HG03439 (cell line): ENCODE results near the gene UVSSA.
A peak's percentile ranks its signal among the peaks of the same experiment; 100 is the strongest.

Experiments
- ATAC-seq: cut with Tn5 transposase; IDR thresholded peaks from one replicate; pipeline ENCODE4 v1.9.1; 2021; ENCODE audit warnings: mild to moderate bottlenecking, moderate library complexity; ENCODE audit not compliant: unreplicated experiment

The UVSSA gene

DNA sequence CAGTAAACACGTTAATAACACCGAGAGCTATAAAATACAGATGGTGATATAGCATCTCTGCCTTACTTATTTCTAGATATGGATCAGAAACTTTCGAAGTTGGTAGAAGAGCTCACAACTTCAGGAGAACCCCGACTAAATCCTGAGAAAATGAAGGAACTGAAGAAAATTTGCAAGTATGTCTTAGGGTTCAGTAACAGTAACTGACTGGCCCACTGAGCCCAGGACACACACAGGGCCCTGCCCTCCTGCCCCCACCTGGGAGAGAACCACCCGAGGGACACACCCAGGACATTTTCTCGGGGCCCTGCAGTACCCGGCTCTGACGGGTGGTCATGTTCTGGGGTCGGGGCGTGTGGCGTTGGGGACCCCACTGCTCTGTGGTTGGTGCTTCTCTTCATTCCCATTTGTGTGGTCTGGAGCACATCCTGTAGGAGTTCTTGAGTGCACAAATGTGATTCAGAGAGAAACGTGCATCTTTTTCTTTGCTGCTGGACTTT is 1.1 kb downstream of the UVSSA start:
- ATAC-seq: no peak

DNA sequence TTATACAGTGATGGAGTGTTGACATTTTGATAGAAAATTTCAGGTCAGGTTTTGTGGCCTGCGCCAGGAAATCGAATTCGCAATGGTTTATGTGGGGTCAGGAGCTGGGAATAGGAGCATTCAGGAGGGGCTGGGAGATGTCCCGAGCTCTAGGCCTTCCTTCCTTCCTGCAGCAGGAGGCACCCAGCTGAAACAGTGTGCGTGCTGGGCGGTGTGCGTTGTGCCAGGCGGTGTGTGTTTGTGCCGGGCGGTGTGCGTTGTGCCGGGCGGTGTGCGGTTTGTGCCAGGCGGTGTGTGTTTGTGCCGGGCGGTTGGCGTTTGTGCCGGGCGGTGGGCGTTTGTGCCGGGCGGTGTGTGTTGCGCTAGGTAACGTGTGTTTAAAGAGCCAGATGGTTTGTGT is 1.7 kb downstream of the UVSSA start:
- ATAC-seq: no peak

DNA sequence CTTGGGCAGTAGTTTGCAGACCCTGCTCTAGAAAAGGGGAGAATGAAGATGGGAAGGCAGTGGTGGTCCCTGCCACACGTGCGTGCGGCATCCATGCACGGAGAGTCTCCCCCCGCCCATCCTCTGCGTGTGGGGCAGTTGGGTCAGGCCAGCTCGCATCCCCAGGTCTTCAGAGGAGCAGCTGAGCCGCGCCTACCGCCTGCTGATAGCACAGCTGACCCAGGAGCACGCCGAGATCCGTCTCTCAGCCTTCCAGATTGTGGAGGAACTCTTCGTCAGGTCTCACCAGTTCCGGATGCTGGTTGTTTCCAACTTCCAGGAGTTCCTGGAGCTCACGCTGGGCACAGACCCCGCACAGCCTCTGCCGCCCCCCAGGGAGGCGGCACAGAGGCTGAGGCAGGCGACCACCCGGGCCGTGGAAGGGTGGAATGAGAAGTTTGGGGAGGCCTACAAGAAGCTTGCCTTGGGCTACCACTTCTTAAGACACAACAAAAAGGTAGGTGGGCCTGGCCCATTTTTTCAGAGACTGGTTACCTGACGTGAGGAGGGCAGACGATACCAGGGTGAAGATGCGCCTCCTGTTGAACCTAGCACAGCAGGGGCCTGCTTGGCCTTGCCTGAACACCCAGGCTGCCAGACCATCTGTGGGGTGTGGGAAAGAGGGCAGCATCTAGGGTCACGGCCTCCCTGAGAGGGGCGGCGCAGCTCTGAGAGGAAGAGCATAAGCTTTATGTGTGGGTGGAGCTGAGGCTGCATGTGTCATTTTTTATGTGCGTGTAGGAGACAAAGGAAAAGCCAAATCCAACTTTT is 2.6 kb downstream of the UVSSA start:
- no peak for ATAC-seq

DNA sequence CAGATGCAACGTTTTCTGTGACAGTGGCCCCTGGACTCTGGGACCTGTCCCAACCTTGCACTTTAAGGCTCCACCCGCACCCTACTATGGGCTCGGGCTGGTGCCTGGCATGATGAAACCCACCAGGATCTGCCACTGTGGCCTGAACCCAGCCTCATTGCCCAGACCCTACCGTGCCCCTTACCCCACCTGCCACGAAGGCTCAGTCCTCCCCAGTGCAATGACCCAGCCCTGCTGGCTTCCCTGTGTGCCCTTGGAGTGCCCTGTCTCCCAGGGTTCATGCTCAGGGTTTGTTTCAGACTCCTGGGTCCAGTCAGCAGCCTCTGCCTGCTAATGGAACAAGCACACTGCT is 3.1 kb downstream of the UVSSA start:
- ATAC-seq: no peak

DNA sequence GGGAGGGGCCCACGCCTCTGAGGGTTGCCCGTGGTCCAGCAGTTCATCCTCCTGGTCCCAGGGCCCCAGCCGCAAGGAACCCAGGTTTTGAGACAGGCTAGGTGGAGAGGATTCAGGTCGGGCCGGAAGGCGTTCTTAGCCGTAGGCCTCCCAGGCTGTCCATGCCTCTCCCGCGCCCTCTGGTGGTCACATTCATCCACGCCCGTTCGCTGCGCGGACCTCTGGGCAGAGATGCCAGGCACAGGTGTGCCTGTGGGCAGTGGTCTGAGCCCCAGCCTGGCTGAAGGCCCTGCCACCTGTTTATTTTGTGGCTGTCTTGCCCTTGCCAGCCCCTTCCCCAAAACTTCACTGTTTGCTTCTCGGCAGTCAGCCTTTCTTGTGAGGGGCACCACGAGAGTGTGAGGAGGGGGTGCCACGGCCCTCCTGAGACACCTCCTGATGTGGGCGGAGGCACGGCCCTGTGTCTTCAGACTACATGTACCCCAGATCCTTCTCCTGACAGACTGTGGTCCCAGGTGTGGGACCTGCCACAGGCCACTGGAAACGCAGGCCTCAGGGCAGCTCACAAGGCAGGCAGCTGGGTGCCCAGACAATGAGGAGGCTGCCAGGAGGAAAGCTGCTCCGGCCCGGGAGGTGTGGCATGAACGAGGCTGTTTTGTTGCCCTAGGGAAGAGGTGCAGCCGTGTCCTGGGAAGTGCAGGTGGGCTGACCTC is 5.0 kb downstream of the UVSSA start:
- ATAC-seq: peak; percentile 25

DNA sequence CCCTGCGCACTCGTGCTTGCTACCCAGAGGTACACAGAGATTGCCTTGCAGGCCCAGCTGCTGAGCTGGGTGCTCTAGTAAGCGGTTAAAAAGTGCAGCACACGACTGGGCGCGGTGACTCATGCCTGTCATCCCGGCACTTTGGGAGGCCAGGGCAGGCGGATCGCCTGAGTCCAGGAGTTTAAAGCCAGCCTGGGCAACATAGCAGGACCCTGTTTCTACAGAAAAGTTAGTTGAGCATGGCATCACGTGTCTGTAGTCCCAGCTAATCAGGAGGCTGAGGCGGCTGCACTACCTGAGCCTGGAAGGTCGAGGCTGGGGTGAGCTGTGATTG is 5.5 kb downstream of the UVSSA start:
- ATAC-seq: no peak

DNA sequence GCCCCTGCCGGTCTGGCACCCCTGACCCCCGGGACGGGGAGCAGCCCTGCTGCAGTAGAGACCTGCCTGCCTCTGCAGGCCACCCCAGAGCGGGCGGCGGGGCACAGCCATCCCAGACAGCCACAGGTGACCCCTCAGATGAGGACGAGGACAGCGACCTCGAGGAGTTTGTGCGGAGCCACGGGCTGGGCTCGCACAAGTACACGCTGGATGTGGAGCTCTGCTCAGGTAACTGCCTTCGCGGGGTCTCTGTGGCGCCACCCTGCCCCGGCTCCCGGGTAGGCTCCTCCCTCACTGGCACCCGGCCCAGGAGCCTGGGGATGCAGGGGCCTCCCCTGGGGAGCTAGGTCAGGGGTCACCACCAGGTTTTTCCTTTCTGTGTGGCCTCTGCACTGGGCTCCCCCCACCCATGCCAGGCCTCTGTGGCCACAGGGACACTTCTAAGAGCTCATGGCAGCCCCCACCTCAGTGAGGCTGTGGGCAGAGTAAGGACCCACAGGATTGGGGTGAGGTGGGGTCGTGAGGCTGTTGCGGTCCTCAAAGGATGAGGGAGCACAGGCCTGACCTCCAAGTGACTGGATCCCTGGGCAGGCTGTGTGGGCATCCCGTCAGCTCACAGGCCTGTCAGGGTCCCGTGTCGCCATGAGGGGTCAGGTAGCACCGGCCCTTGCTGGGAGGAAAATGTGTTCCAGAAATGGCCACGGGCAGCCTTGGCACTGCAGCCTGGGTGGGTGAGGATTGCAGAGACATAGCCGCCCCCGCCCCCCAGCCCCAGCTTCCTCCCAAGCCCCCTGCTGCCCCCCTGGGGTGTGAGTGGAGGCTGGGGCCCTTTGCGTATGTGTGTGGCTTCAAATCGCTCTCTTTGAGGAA is 6.4 kb downstream of the UVSSA start:
- no peak for ATAC-seq

DNA sequence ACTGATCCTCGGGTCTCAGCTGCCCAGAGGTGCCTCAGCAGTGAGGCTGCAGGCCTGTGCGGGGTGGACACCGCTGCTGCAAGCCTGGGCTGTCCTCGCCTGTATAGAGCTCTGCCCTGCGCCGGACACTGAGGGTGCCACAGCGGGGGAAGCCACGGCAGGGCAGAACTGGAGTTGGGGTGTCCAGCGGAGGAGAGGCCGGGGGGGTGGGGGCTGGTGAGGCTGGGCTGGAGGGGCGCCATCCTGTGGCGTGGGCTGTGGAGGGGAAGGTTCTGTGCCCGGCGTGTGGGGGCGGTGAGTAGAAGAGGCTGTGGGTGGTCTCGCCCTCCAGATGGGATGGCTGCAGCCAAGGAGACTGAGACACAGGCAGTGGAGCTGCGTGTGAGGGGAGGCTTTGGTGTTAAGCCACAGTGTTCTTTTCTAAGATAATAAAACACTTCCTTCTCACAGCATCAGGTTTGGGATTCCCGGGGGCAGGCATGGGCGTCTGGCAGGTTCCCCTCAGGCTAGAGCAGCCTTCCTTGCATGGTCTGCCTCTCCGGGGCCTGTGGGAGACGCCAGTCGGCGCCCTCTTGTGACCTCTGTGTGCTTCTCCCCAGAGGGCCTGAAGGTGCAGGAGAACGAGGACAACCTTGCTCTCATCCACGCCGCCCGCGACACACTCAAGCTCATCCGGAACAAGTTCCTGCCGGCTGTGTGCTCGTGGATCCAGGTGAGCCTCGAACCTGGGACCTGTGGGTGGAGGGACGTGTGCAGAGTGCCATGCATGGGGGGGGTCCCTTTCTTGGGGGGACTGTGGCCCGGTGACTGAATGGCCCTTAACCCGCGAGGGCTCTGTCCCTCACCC is 7.4 kb downstream of the UVSSA start:
- ATAC-seq: no peak

DNA sequence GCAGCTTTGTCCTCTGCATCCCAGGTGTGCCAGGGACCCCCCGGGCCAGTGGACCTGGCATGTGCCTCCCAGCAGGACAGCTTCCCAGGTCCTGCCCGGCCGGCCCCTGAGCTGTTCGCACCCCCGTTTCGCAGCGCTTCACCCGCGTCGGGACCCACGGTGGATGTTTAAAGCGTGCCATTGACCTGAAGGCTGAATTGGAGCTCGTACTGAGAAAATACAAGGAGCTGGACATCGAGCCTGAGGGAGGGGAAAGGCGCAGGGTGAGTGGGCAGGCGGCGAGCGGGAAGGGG is 7.9 kb downstream of the UVSSA start:
- no peak for ATAC-seq

DNA sequence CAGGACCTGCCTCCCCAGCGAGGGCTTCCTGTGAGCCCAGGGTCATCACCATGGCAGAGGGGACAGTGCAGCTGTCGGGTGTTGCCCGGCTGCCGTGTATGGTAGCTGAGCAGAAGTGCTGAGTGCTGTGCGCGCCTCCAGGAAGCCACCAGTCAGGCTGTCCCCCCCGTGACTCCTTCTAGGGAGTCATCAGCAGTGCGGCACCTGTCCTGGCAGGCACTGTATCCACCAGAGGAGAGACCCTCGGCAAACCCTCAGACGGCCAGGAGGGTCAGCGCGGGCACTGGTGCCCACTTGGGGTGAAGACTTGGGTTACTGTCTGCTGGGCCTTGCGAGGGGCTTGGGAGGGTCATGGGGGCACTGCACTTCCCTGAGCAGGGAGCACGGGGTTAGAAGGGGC is 8.4 kb downstream of the UVSSA start:
- no peak for ATAC-seq

DNA sequence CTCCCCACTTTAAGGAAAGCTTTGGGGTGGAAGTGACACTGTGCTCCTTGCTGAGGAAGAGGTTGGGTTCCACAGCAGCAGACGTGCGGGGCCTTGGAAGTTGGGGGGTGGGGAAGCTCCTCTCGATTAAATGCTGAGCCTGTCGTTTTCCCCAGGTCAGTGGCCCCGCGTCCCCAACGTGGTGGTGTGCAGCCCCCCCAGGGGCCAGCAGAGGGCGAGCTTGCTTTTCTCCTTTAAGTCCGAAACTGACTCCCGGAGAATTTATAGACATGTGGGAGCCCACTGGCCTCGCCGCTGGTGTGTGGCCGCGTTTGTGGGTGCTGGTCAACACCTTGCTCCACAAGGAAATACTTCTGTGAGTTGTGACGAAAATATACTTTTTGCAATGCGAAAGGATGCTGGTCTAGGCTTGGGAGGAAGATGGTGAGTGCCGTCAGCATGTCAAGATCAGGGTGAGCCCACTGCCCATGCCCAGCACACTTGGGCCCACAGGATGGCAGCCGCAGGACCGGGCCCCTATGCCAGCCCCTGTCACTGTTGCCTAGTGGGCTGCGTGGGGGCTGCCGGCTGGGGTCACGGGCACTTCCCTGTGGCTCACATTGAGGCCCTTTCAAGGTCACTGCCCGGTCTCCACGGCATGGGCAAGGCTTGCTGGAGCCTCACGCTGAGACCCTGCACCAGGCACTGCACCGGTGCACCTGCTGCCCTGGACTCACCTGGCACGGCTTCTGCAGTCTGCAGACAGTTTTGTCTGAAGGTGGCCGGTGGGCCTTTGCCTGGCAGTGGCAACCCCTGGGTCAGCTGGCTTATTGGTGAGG is 9.4 kb downstream of the UVSSA start:
- no peak for ATAC-seq

DNA sequence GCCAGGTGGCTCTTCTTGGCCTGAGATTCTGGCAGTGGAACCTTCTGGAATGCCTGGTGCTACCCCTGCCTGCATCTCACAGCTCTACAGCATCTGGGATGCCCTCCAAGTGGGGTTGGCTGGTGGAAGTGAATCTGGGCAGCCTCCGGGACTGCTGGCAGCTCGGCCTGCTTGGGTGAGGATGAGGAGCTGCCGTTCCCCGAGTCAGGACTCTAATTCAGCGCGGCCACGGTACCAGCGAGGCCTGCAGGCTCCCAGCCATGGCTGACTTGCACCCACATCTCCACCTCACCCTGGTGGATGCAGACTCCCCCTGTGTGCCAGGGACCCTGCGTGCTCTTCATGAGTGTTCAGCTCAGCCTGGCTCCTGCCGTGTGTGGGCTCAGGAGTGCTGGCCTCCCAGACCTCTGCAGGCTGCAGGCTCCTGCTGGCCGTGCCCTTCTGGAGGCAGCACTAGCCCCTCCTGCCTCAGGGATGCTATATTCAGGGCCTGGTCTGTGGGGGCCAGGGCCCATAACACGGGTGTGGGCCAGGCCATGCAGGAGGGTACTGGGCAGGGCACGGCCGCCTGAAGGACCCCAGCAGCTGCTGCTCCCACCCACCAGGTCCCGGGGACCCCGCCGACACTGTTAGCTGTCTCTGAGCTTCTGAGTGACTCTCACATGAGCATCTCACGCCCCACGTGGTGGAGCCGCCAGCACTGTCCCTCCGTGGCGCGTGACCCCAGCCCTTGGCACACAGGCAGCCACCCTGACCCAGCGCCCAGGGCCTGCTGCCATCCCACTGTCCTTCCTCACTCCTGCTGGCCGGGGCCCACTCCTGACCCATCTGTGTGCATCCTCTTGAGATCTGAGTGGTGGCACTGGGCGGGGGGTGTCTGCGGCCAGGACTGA is 10.6 kb downstream of the UVSSA start:
- no peak for ATAC-seq

DNA sequence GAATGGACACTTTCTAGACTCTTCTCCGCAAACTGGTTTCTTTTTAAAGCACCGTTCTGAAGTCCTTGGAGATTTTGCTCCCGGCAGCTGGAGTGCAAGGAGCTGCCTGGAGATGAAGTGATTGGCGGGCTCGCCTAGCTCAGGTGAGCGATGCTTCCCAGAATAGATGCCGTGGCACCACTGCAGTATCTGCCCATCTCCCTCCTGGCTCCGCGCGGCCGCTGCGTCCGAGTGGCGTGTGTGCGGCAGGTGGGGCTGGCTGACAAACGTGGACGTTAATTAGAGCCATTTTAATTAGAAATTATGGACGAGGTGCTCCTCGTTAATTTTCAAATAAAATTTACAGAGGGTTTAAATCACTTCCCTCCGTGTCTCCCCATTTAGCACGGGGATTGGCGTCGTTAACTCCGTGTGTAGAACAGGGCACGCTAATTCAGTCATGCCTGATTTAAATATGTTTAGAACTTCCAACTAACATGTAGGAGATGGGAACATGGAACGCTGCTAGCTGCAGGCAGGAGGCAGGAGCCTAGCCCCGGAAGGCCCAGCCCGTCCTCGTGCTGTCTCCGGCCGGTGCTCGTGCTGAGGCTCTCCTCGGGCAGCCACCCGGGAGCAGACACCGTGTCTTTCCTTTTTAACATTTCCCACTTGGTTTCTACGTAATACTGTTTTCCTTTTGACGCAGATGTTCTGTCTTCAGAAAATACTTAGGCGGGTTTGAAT is 11.6 kb downstream of the UVSSA start:
- ATAC-seq: no peak

DNA sequence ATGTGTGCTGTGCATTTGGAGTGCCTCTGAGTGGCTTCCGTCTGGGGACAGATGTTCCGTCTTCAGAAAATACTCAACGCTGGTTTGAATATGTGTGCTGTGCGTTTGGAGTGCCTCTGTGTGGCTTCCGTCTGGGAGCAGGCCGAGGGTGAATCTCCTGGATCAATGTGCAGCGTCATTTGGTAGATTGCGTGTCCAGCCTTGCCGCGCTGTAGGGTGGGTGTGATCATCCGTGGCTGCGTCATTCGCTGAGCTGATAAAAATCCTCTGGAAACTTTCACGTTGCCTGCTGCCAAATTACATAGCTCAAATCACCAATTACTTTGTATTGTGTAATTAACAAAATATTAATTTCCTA is 12.1 kb downstream of the UVSSA start:
- ATAC-seq: no peak

DNA sequence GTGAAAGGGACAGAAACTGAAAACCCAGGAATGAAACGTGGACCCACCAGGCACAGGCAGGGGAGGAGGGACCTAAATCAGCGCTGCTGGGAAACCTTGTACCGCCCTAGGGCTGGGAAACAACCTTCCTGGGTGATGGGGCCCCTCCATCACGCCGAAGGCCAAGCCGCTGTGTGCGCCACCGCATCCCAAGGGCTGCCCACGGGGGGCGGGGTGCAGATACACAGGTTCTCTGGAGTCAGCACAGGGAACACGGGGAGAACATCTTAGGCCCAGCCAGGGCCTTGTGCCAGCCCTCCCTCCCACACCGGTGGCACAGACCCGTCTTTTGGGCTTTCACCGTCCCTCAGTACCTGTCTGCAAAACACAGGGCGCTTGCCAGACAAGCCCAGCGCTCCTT is 13.0 kb downstream of the UVSSA start:
- ATAC-seq: no peak

DNA sequence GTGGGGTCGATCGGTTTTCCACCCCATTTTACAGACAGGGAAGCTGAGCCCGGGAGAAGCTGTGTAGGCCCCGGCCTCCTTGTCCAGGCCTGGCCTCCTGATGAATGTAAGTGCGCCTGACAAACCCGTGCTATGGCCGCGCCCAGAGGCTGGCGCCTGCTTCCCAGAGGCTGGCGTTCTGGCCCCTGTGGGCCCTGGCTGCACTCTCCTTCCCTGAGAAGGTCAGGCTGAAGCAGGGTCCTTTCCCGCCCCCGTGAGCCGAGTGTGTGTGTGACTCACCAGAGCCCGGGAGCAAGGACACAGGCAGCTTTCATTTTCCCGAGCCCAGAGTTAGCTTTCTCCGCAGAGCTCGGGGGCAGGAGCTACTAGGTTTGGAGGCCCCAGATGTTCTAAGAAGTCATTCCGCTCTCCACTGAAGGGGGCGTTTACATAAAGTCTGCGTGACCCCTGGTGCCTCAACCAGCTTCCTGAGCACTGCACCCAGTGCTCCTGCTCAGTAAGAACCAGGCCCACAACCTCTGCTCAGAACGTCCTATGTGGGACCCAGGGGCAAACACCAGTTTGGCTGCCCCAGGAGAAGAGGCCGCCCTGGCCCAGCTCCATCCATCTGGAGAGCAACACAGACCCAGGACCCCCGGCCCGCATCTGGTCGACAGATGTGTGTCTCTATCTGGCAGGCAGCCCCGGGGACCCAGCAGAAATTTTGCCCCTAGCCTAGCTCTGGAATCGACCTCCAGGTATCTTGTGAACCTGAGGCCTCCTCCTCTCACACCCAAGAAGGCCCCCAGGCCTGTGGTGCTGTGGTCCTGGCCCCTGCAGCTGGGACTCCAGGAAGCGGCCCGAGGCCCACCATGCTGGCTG is 13.6 kb downstream of the UVSSA start:
- ATAC-seq: no peak

DNA sequence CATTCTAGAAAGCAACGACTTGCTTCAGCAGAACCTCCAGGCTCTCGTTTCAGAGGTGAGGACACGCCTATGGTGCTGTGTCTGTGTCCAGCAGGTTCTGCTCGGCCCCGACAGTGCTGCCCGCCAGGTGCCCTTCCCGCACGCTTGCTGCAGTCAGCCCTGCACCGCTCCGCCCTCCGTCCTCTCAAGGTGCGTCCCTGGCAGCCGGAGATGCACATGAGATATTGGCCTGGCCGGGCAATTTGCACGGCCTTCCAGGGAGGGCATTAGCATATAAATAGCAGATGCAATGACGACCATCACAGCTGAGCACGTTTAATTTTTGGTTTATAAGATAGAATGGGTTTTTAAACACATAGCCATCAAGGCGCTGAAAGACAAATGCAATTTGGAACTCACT is 14.4 kb downstream of the UVSSA start:
- ATAC-seq: no peak

DNA sequence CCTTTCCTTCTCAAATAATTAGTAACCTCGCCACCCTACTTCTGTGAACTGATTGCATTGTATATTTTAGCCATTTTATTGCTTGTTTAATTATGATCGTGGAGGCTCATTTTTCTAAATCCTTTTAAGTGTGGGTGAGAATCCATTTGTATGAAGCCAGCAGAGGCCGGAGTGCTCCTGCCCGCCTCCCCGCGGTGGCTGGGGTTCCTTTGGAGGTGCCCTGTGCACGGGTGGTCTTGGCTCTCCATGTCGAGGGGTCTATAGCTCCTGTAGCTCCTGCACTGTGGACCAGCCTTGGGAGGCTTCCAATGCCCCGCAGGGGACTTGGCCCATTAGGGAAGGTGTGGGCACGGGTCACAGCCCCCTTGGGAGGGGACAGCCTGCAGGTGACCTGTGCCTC is 15.0 kb downstream of the UVSSA start:
- no peak for ATAC-seq
